ENCODE data around the gene FILIP1.

GRCh38 chr6:75368151-75368779 is 125.3 kb downstream of the FILIP1 start:
- TF ChIP-seq, protein P1, sequence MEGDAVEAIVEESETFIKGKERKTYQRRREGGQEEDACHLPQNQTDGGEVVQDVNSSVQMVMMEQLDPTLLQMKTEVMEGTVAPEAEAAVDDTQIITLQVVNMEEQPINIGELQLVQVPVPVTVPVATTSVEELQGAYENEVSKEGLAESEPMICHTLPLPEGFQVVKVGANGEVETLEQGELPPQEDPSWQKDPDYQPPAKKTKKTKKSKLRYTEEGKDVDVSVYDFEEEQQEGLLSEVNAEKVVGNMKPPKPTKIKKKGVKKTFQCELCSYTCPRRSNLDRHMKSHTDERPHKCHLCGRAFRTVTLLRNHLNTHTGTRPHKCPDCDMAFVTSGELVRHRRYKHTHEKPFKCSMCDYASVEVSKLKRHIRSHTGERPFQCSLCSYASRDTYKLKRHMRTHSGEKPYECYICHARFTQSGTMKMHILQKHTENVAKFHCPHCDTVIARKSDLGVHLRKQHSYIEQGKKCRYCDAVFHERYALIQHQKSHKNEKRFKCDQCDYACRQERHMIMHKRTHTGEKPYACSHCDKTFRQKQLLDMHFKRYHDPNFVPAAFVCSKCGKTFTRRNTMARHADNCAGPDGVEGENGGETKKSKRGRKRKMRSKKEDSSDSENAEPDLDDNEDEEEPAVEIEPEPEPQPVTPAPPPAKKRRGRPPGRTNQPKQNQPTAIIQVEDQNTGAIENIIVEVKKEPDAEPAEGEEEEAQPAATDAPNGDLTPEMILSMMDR (IDR thresholded peaks at IDR 0.05), result peak in 4 of 7 experiments; percentile 22 to 51 (median 30)
- TF ChIP-seq POLR2A (IDR thresholded peaks at IDR 0.05) (no peak), EP300 (IDR thresholded peaks at IDR 0.05) (no peak), POLR2AphosphoS5 (IDR thresholded peaks at IDR 0.05) (no peak)

All from stomach (tissue), 4 donors.